ENCODE results near the gene SBF2.

Gene SBF2

DNA sequence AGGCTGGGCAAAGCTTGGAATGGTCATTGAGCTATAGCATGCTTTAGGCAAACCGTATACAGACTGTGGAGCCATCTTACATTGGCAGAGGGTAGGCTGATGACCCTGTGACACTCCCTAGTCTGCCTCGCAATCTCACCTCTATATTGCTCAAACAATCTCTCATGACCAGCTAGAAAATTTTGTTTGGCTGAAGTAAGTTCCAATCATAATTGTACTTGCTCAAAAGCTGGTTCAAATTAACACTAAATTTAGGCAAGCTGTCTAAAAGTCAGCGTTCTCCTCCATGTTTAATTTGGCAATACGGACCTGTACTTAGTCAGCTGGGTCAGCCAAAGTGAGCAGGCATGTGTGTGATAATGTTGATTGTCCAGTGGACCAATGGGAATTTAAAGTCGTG lies 497.2 kb downstream of the SBF2 start:
- H3K4me3 ChIP-seq (ENCODE audit: low read depth, low read length) = no peak overlapping the region
- TF ChIP-seq, protein P1, sequence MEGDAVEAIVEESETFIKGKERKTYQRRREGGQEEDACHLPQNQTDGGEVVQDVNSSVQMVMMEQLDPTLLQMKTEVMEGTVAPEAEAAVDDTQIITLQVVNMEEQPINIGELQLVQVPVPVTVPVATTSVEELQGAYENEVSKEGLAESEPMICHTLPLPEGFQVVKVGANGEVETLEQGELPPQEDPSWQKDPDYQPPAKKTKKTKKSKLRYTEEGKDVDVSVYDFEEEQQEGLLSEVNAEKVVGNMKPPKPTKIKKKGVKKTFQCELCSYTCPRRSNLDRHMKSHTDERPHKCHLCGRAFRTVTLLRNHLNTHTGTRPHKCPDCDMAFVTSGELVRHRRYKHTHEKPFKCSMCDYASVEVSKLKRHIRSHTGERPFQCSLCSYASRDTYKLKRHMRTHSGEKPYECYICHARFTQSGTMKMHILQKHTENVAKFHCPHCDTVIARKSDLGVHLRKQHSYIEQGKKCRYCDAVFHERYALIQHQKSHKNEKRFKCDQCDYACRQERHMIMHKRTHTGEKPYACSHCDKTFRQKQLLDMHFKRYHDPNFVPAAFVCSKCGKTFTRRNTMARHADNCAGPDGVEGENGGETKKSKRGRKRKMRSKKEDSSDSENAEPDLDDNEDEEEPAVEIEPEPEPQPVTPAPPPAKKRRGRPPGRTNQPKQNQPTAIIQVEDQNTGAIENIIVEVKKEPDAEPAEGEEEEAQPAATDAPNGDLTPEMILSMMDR (conservative IDR thresholded peaks at IDR 0.05; ENCODE audit: low read depth, low read length) = no peak
- no peak for DNase-seq (ENCODE audit: low read depth)

- DNase-seq (ENCODE audit: low read depth) = no peak
- TF ChIP-seq, protein P1 (conservative IDR thresholded peaks at IDR 0.05; ENCODE audit: low read depth, low read length) = no peak
Measured at GRCh38 chr11:9796266-9796665, 497.8 kb downstream of the SBF2 start.

DNA sequence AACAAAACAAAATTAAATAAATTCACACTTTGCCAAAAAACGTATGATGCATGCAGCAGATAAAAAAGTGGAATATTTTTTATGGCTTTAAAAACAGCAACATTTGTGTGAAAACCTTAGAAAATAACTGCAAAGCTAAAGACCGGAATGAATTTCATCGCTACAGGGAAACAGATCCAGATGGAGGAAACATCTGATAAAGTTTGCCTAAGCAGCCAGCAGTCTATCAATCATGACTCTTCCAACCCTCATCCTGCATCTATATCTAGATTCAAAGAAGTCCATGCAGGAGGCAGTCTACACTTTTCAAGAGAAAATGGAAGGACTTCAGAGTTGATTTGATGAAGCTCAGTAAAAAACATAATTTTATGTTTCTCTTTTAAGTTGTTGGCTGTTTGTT lies 503.3 kb downstream of the SBF2 start:
- TF ChIP-seq, protein P1 (conservative IDR thresholded peaks at IDR 0.05; ENCODE audit: low read depth, low read length) = no peak
- DNase-seq (ENCODE audit: low read depth) = no peak
- H3K4me3 ChIP-seq (ENCODE audit: low read depth, low read length) = no peak overlapping the region

More at GRCh38 chr11:9796266-9796665, 497.8 kb downstream of the SBF2 start:
- no peak overlapping the region for H3K4me3 ChIP-seq (ENCODE audit: low read depth, low read length)

- no peak overlapping the region for H3K4me3 ChIP-seq (ENCODE audit: low read depth, low read length)
- TF ChIP-seq, protein P1 (conservative IDR thresholded peaks at IDR 0.05; ENCODE audit: low read depth, low read length) = no peak
- no peak for DNase-seq (ENCODE audit: low read depth)
Measured at GRCh38 chr11:9789910-9790309, 504.1 kb downstream of the SBF2 start.

- peak; percentile 90 for DNase-seq (ENCODE audit: low read depth)
- no peak overlapping the region for H3K4me3 ChIP-seq (ENCODE audit: low read depth, low read length)
- TF ChIP-seq, protein P1 (conservative IDR thresholded peaks at IDR 0.05; ENCODE audit: low read depth, low read length) = no peak
Measured at GRCh38 chr11:9787981-9788521, 506.0 kb downstream of the SBF2 start.

GRCh38 chr11:9787260-9787659 lies 506.8 kb downstream of the SBF2 start:
- TF ChIP-seq, protein P1 (conservative IDR thresholded peaks at IDR 0.05; ENCODE audit: low read depth, low read length) = no peak
- DNase-seq (ENCODE audit: low read depth) = no peak
- no peak overlapping the region for H3K4me3 ChIP-seq (ENCODE audit: low read depth, low read length)

GRCh38 chr11:9784602-9785315 lies 509.3 kb downstream of the SBF2 start:
- TF ChIP-seq, protein P1 (conservative IDR thresholded peaks at IDR 0.05; ENCODE audit: low read depth, low read length) = no peak
- no peak overlapping the region for H3K4me3 ChIP-seq (ENCODE audit: low read depth, low read length)
- DNase-seq (ENCODE audit: low read depth) = no peak
